Gastroesophageal sphincter (tissue), 3 donors: ENCODE data around the gene SYNJ2.

Source experiments
- CTCF ChIP-seq, 4 experiments: fragments of 200-600 bp in 2 of 4; fragments of 450-650 bp in 2 of 4; sonication (generic) in 1 of 4; IDR thresholded peaks; one replicate each; pipeline ENCODE4 v1.5.1; 2017 to 2019; ENCODE audit warnings: antibody characterized with exemption in 4 of 4, mild to moderate bottlenecking in 2 of 4, moderate library complexity in 2 of 4
- POLR2AphosphoS5 ChIP-seq: sonication (generic); formaldehyde crosslinking; IDR thresholded peaks from one replicate; pipeline ENCODE4 v1.6.1; 2017; ENCODE audit warnings: antibody characterized with exemption

DNA sequence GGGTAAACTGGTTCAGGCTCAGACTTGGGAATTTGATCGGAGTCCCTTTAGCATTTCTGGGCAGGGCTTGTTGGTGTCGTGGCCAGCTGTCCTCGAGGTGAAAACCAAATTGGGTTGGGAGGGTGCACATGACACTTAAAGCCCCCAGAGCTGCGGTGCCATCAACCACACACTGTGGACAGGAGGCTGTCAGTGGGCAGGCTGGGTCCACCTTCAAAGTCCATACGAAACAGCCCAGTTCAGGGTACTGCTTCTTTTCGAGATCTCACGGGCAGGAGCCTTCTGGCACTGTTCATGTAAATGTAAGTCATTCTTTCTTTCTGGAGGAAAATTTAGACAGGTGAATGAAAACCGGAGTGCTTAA is 7.0 kb downstream of the SYNJ2 start:
- no peak for TF ChIP-seq CTCF (IDR thresholded peaks at IDR 0.05)
- TF ChIP-seq POLR2AphosphoS5 = no peak
